GM12873 (cell line): ENCODE measurements around the gene KRTDAP.

ENCODE experiments used
- TF ChIP-seq, protein P1 (sequence below): IDR thresholded peaks from 2 replicates; pipeline ENCODE4 v1.5.1; 2012; ENCODE audit warnings: low read depth, mild to moderate bottlenecking, moderate library complexity, low read length, control low read depth; ENCODE audit not compliant: insufficient read depth; ENCODE audit errors: missing control alignments

KRTDAP gene

GRCh38 chr19:35493971-35494370 is 3.7 kb upstream of the KRTDAP start:
- TF ChIP-seq, protein P1, sequence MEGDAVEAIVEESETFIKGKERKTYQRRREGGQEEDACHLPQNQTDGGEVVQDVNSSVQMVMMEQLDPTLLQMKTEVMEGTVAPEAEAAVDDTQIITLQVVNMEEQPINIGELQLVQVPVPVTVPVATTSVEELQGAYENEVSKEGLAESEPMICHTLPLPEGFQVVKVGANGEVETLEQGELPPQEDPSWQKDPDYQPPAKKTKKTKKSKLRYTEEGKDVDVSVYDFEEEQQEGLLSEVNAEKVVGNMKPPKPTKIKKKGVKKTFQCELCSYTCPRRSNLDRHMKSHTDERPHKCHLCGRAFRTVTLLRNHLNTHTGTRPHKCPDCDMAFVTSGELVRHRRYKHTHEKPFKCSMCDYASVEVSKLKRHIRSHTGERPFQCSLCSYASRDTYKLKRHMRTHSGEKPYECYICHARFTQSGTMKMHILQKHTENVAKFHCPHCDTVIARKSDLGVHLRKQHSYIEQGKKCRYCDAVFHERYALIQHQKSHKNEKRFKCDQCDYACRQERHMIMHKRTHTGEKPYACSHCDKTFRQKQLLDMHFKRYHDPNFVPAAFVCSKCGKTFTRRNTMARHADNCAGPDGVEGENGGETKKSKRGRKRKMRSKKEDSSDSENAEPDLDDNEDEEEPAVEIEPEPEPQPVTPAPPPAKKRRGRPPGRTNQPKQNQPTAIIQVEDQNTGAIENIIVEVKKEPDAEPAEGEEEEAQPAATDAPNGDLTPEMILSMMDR: no peak

- TF ChIP-seq, protein P1: no peak
Measured at GRCh38 chr19:35491836-35492360, 1.6 kb upstream of the KRTDAP start.

DNA sequence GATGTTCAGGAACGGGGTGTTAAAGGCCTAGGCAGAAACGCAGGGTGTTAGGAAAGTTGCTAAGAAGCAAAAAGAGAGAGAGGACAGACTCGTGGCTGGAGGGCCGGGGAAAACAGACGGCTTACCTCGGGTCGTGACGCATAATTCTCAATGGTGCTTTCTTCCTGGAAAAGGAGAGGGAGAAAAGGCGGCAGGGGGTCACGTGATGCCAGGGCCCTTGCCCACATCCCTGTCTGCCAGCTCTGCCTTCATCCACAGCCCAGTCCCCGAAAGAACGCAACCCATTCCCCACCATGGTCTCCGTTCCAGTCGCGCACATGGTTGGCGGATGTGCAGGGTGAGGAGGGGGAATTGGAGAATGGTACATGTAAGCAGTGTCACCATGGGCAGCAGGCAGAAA is 1.6 kb downstream of the KRTDAP start:
- TF ChIP-seq, protein P1: no peak

DNA sequence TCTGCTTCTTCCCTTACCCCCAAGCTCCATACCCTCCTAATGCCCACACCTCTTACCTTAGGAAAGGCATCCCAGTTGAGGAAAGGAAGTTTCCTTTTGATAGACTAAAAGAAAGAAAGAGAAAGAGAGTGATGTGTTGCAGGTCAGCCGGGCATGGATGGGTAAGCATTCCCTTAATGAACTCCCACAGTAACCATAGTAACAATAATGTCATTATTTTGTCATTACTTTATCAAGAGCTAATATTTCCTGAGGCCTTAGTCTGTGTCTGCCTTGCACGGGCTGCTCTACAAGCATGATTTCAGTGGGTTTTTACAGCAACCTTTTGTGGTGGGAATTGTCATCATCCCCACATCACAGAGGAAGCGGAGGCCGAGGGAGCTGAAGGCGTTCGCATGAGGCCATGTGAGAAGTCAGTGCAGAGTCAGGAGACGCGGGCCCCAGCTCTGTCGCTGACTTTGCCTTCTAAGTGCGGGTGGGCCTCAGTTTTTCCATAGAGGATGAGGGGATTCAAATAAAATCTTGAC is 2.5 kb downstream of the KRTDAP start:
- TF ChIP-seq, protein P1: no peak

- TF ChIP-seq, protein P1: no peak
Measured at GRCh38 chr19:35486268-35486708, 4.0 kb downstream of the KRTDAP start.

DNA sequence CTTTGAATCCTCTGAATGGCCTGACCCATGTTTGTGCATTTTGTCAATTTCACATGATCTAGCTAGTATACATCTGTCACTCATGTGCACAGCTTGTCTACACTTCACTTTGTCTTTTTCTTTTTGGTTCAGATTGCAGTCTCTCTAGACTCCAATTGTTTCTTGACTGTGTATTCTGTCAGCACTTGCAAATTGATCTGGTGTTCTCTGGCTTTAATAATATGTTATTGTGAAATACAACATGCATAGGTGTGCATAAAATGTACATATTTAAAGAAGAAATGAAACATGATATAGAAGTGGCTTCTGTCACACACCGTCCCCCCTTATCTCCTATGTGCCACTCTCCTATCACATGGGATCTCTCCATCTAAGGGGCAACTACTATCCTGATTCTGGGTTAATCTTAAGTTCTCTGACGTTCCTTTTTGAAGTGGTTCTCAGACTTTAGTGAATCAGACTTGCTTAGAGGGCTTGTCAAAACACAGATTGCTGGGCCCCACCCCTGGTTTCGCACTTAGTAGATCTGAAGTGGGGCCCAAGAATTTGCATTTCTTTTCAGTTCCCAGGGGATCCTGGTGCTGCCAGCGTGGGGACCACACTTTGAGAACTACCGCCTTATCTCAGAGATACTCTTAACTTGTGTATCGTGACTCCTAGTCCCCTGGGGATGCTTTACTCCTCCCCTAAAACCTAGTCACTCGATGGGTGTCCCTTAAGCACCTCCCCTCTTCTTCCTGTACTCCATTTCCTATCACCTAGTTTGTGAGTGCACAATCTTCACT is 5.8 kb downstream of the KRTDAP start:
- TF ChIP-seq, protein P1: no peak

DNA sequence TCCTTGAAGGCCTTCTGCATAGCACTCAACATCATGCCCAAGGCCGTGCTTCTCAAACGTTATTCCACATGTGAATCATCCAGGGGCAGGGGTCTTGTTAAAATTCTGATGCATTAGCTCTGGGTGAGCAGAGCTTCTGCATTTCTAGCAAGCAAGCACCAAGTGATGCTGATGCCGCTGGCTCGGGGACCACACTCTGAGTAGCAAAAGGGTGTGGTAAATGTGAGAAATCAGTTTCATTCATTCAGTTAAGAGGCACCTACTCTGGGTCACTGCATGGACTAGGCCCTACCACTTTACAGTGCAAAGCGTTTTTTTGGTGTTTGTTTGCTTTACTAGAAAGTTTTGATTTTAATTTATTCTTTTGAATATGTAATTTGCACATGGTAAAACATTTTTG is 7.2 kb downstream of the KRTDAP start:
- TF ChIP-seq, protein P1: no peak
